AG04450 (cell line): ENCODE results near the gene GNPTG. TPM values are rescaled to one million over a fixed set of nuclear protein-coding genes. Genes with fewer than 3 reads are reported as not detected.

Experiments
- CTCF ChIA-PET: fragments of 300-600, 350-600 bp; formaldehyde crosslinking; extraction: SDS; loops from one replicate; lab custom pipeline; 2022; ENCODE audit warnings: antibody characterized with exemption, inconsistent platforms; lab: Charles Lee
- POLR2A ChIA-PET: fragments of 350-600 bp; formaldehyde crosslinking; extraction: SDS; loops from one replicate; lab custom pipeline; 2021; ENCODE audit warnings: antibody characterized with exemption, inconsistent platforms; lab: Yijun Ruan, JAX
- DNase-seq: peaks from one replicate; pipeline ENCODE4 v3.0.0-alpha.2; 2011; ENCODE audit warnings: low read depth, low spot score
- H3K27ac ChIP-seq: one replicate; pipeline ENCODE4 v1.5.1; 2012; ENCODE audit warnings: low read depth, low read length, control low read depth
- H3K27me3 ChIP-seq: one replicate; pipeline ENCODE4 v1.6.0; 2012; ENCODE audit warnings: low read length; ENCODE audit not compliant: control insufficient read depth, insufficient read depth
- H3K4me3 ChIP-seq: 2 replicates; pipeline ENCODE4 v1.5.1; 2011; ENCODE audit warnings: mild to moderate bottlenecking, low read depth, low read length, control low read depth
- H3K9me3 ChIP-seq: 2 replicates; pipeline ENCODE4 v1.5.1; 2012; ENCODE audit warnings: low read length; ENCODE audit not compliant: control insufficient read depth, insufficient read depth
- polyA plus RNA-seq: library from polyadenylated mRNA; depleted of rRNA; stranded (reverse); fragments of >200 nt; gene quantifications from 2 replicates; pipeline ENCODE4 v1.2.3, GENCODE V29; 2011
- TF ChIP-seq, protein P1 (sequence below): IDR thresholded peaks from 2 replicates; pipeline ENCODE4 v1.5.1; 2011; ENCODE audit warnings: low read depth, low read length, control low read depth, inconsistent platforms

GNPTG gene
- polyA plus RNA-seq, 1 experiment, result 40.5 TPM

DNA sequence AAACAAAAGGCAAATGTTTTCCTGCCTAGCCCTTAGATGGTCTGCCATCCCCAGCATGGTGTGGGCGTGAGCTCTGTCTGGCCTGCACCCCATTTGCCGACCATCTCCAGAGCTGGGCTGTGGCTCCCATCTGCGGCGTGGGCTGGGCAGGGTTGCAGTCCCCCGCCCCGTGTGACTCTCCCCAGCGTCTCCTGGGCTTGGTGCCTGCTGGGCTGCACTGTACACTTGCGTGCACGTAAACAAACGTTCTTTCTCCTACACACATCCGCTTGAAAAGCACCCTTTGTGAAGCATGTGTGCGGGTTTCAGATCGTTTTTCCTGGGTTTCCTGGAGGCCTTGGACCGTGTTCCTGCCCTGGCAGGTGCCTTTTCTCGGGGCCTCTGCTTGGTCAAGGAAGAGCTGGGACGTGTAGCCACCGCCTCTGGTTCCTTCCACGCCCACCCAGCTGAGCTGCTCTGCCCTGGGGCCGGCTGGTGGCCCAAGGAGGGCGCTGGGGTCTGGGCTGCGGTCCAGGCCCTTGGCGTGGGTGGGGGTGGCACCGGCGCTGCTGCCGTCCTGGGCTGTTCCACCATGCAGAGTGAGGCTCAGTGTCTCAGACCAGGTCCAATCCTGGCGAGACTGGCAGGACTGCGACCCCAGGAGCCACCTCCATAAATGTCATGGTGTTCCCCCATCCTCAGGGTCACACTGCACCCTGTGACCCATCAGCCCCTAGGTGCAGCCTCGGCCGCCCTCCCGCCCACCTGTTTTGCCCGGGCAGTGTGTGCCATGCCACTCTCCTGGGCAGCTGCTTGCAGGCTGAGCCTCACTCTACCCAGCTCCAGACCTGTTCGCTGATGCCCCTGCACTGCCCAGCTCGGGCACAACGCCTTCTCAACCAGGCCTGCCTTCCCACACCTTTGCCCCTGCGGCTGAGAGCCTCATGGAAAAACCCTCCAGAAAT, 28.2 kb upstream of the GNPTG start:
- POLR2A ChIA-PET, result interaction anchor here (0.7 to 0.8 kb wide), 2 partner anchors 20 to 78 kb away, joined by 3 to 4 read pairs; no protein-coding TSS in a partner anchor
- CTCF ChIA-PET, result interaction anchor here (0.6 kb wide), 1 partner anchor 210 kb away, joined by 4 read pairs; no protein-coding TSS in a partner anchor
- H3K27me3 ChIP-seq, result no peaks in the 10 kb centered on the region
- TF ChIP-seq, protein P1, sequence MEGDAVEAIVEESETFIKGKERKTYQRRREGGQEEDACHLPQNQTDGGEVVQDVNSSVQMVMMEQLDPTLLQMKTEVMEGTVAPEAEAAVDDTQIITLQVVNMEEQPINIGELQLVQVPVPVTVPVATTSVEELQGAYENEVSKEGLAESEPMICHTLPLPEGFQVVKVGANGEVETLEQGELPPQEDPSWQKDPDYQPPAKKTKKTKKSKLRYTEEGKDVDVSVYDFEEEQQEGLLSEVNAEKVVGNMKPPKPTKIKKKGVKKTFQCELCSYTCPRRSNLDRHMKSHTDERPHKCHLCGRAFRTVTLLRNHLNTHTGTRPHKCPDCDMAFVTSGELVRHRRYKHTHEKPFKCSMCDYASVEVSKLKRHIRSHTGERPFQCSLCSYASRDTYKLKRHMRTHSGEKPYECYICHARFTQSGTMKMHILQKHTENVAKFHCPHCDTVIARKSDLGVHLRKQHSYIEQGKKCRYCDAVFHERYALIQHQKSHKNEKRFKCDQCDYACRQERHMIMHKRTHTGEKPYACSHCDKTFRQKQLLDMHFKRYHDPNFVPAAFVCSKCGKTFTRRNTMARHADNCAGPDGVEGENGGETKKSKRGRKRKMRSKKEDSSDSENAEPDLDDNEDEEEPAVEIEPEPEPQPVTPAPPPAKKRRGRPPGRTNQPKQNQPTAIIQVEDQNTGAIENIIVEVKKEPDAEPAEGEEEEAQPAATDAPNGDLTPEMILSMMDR, result no peak
- no peak overlapping the region for H3K27ac ChIP-seq
- no peak overlapping the region for H3K4me3 ChIP-seq
- DNase-seq, result no peak
- H3K9me3 ChIP-seq, result no peaks in the 10 kb centered on the region; the same call in 1 of the 2 replicates

DNA sequence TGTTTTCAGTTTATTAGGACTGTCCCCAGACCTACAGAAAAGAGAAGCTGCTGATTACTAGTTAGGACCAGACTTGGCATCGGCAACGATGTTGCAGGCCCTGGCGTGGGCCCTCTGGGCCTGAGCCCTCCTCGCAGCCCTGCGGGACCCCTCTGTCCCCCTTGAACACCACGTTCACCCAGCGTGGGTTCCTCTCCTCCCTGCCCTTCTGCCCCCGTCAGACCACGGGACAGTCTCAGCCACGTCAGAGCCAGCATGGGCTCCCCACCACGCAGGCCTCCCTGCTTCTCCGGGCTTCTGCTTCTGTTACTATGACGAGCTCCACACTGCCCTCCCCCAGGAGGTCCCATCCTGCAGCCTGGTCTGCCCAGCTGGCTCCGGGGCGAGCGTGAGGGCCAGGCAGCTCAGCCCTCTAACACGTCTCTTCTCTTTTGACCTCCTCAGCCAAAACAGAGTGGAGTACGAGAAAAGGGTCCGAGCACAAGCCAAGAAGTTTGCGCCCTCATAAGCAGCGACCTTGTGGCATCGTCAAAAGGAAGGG, 27.4 kb upstream of the GNPTG start:
- TF ChIP-seq, protein P1, result no peak
- Histone ChIP-seq H3K4me3 (no peak overlapping the region), H3K9me3 (no peaks in the 10 kb centered on the region; the same call in 1 of the 2 replicates), H3K27me3 (no peaks in the 10 kb centered on the region), H3K27ac (no peak overlapping the region)
- CTCF ChIA-PET, result no interaction called here
- DNase-seq, result no peak
- POLR2A ChIA-PET, result no interaction called here

GRCh38 chr16:1325261-1325660, 26.5 kb upstream of the GNPTG start:
- CTCF ChIA-PET, result no interaction called here
- POLR2A ChIA-PET, result no interaction called here
- TF ChIP-seq, protein P1, result no peak
- Histone ChIP-seq H3K4me3 (no peak overlapping the region), H3K27ac (no peak overlapping the region), H3K9me3 (peaks cover 4% of the 10 kb centered on the region), H3K27me3 (peaks cover 3% of the 10 kb centered on the region)
- DNase-seq, result no peak

DNA sequence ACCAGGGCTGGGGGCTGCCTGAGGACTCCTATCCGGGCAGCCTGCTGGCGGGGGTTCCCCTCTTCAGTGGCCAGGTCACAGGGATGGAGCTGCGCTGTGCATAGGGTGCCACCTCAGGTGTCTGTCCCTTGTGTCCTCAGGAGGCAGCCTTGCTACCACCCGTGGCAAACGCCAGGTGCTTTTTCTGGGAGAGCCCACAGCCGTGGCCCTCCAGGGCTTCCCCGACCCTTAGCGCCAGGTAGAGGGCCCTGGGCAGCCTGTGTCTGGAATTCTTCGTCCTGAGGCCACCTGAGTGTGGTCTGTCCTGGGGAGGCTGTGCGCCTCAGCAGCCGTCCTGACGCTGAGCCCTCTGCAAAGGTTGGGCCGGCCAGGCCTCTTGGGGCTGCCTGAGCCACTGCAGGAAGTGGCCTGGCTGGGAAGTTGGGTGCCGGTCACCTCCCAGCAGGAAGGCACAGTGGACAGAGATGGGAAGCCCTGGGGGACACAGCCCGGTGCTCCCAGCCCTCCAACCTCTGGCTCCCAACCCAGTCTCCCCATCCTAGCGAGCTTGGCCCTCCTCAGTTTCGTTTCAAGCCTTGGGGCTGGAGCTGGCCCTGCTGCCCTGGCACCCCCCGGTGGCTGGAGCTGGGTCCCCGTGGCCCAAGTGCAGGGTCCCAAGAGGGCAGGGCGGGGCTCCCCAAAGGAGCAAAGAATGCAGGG, 25.9 kb upstream of the GNPTG start:
- DNase-seq, result no peak
- ChIA-PET POLR2A (no interaction called here), CTCF (no interaction called here)
- TF ChIP-seq, protein P1, result no peak
- Histone ChIP-seq H3K9me3 (peaks cover 8% of the 10 kb centered on the region), H3K27ac (no peak overlapping the region), H3K4me3 (no peak overlapping the region), H3K27me3 (peaks cover 7% of the 10 kb centered on the region)
